GM12892 (cell line): ENCODE results near the gene PREX1.

Experiments
- DNase-seq: peaks from one replicate; pipeline ENCODE4 v3.0.0; 2011; ENCODE audit not compliant: insufficient read length
- FAIRE-seq: peaks from 2 replicates; lab custom pipeline; 2011; peaks lifted over from hg19 to GRCh38; lab: Jason Lieb, UNC
- POLR2A ChIP-seq: IDR thresholded peaks from 2 replicates; pipeline ENCODE4 v1.6.1; 2011; ENCODE audit warnings: low read depth, low read length, control low read depth
- POLR2AphosphoS5 ChIP-seq: IDR thresholded peaks from 2 replicates; pipeline ENCODE4 v1.6.1; 2011; ENCODE audit warnings: low read depth, low read length, control low read depth
- TAF1 ChIP-seq: IDR thresholded peaks from 2 replicates; pipeline ENCODE4 v1.6.1; 2011; ENCODE audit warnings: low read depth, mild to moderate bottlenecking, control low read depth, low read length, borderline replicate concordance

Gene PREX1

GRCh38 chr20:48719598-48720255, 108.1 kb downstream of the PREX1 start:
- FAIRE-seq = no peak

GRCh38 chr20:48718786-48719578, 108.8 kb downstream of the PREX1 start:
- TF ChIP-seq POLR2AphosphoS5 (no peak), TAF1 (no peak), POLR2A (no peak)
- DNase-seq = no peak
- peak; percentile 62 for FAIRE-seq

More at GRCh38 chr20:48719598-48720255, 108.1 kb downstream of the PREX1 start:
- TF ChIP-seq TAF1 = no peak
- no peak for TF ChIP-seq POLR2AphosphoS5
- no peak for TF ChIP-seq POLR2A
- DNase-seq = no peak

- DNase-seq (no peak), FAIRE-seq (no peak)
- no peak for TF ChIP-seq POLR2A
- TF ChIP-seq TAF1 = no peak
- TF ChIP-seq POLR2AphosphoS5 = no peak
Measured at GRCh38 chr20:48717680-48718223, 110.0 kb downstream of the PREX1 start.

GRCh38 chr20:48717095-48717672, 110.6 kb downstream of the PREX1 start:
- FAIRE-seq (no peak), DNase-seq (no peak)
- no peak for TF ChIP-seq POLR2AphosphoS5
- TF ChIP-seq TAF1 = no peak
- TF ChIP-seq POLR2A = peak; percentile 47; the same call in 1 of the 2 replicates

GRCh38 chr20:48716541-48716940, 111.3 kb downstream of the PREX1 start:
- TF ChIP-seq TAF1 (no peak), POLR2A (no peak), POLR2AphosphoS5 (no peak)

GRCh38 chr20:48716086-48716485, 111.7 kb downstream of the PREX1 start:
- TF ChIP-seq POLR2A = no peak
- no peak for TF ChIP-seq POLR2AphosphoS5
- TF ChIP-seq TAF1 = no peak
- DNase-seq (no peak), FAIRE-seq (no peak)

More at GRCh38 chr20:48716541-48716940, 111.3 kb downstream of the PREX1 start:
- FAIRE-seq (no peak), DNase-seq (no peak)

- FAIRE-seq (no peak), DNase-seq (no peak)
- no peak for TF ChIP-seq POLR2A
- no peak for TF ChIP-seq POLR2AphosphoS5
- TF ChIP-seq TAF1 = no peak
Measured at GRCh38 chr20:48714764-48715163, 113.0 kb downstream of the PREX1 start.

GRCh38 chr20:48711696-48712464, 115.9 kb downstream of the PREX1 start:
- TF ChIP-seq TAF1 (no peak), POLR2AphosphoS5 (no peak), POLR2A (no peak)
- FAIRE-seq (peak; percentile 24), DNase-seq (no peak)

GRCh38 chr20:48711044-48711428, 116.8 kb downstream of the PREX1 start:
- no peak for FAIRE-seq
- DNase-seq = no peak
- TF ChIP-seq TAF1 (no peak), POLR2A (no peak), POLR2AphosphoS5 (no peak)

- TF ChIP-seq TAF1 (no peak), POLR2A (no peak)
- FAIRE-seq = no peak
- no peak for DNase-seq
Measured at GRCh38 chr20:48710341-48711043, 117.3 kb downstream of the PREX1 start.

GRCh38 chr20:48709744-48710143, 118.1 kb downstream of the PREX1 start:
- no peak for FAIRE-seq
- TF ChIP-seq POLR2AphosphoS5 (no peak), TAF1 (no peak), POLR2A (no peak)
- DNase-seq = no peak
